ENCODE results near the gene RASA3. TPM values are rescaled to one million over a fixed set of nuclear protein-coding genes. Genes with fewer than 3 reads are reported as not detected.

Gene RASA3
- total RNA-seq, 1 experiment from 2014 or later, result 0.26 TPM

DNA sequence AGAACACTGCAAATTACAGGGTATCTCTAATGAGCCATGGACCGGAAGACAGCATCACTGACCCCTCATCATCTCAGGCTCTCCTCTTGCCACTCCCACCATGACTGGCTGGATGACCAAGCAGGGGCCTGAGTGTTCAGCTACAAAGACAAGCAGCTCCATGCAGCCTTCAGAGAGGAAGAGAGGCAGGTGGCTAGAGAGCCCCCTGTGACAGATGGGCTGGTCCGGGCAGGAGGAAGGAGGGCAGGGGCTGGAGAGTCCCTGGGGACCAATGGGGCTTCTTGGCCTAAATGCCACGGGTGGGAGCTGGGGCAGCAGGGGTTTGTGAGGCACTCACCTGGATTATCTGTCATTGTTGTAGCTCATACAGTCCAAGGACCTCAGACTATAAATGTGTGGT is 12.8 kb upstream of the RASA3 start:
- BruUV-seq (replicated peaks), result no TSS peak

DNA sequence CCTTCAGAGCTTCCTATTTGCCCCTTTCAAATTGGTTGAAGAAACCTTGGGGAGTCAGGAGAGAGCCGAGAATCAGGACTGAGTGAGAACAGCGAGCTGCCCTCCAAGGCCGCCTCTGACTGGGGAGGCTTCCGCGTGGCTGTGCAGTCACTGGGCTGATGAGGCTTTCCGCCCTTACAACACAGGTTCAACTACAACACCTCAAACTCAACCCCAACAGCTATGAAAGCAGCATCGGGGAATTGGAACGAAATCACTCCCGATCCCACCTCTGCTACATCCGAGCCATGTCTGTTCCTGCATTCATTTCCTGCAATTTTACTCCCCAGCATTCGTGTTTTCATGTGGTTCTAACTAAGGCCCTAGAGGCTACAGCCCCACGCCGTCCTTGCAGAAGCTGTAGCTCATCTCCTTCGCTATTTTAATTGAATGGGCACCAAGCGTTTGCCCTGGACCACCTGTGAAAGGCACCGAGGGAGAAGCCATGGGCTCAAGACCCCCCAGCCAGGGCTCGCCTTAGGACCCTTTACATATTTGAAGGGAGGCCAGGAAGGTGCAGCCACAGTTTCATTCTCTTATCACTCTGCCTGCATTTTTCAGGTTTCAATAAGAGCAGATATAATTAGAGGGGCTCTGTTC is 12.3 kb upstream of the RASA3 start:
- no peaks in the 10 kb centered on the region for H3K9me3 Mint-ChIP-seq (ENCODE audit: low read depth, unreplicated experiment)
- H3K27ac Mint-ChIP-seq (ENCODE audit: unreplicated experiment), result no peak overlapping the region
- CTCF ChIA-PET, result no interaction called here
- no peaks in the 10 kb centered on the region for H3K27me3 Mint-ChIP-seq (ENCODE audit: unreplicated experiment)
- no TSS peak for BruUV-seq (replicated peaks)
- TF ChIP-seq, protein P1, sequence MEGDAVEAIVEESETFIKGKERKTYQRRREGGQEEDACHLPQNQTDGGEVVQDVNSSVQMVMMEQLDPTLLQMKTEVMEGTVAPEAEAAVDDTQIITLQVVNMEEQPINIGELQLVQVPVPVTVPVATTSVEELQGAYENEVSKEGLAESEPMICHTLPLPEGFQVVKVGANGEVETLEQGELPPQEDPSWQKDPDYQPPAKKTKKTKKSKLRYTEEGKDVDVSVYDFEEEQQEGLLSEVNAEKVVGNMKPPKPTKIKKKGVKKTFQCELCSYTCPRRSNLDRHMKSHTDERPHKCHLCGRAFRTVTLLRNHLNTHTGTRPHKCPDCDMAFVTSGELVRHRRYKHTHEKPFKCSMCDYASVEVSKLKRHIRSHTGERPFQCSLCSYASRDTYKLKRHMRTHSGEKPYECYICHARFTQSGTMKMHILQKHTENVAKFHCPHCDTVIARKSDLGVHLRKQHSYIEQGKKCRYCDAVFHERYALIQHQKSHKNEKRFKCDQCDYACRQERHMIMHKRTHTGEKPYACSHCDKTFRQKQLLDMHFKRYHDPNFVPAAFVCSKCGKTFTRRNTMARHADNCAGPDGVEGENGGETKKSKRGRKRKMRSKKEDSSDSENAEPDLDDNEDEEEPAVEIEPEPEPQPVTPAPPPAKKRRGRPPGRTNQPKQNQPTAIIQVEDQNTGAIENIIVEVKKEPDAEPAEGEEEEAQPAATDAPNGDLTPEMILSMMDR (IDR thresholded peaks at IDR 0.05; ENCODE audit: unreplicated experiment), result no peak
- H3K36me3 Mint-ChIP-seq (ENCODE audit: insufficient read depth, unreplicated experiment), result no peaks in the 10 kb centered on the region
- no peaks in the 10 kb centered on the region for H3K4me1 Mint-ChIP-seq (ENCODE audit: low read depth, unreplicated experiment)
- DNase-seq, result no peak
- H3K4me3 Mint-ChIP-seq (ENCODE audit: low read depth, unreplicated experiment), result no peak overlapping the region
- intact Hi-C loops (cut with micrococcal nuclease; ENCODE audit: unreplicated experiment), result no loop called here

More for the DNA sequence above, 12.8 kb upstream of the RASA3 start:
- Mint-ChIP-seq H3K27me3 (ENCODE audit: unreplicated experiment) (no peaks in the 10 kb centered on the region), H3K36me3 (ENCODE audit: insufficient read depth, unreplicated experiment) (no peaks in the 10 kb centered on the region), H3K4me3 (ENCODE audit: low read depth, unreplicated experiment) (no peak overlapping the region), H3K9me3 (ENCODE audit: low read depth, unreplicated experiment) (no peaks in the 10 kb centered on the region), H3K27ac (ENCODE audit: unreplicated experiment) (no peak overlapping the region), H3K4me1 (ENCODE audit: low read depth, unreplicated experiment) (no peaks in the 10 kb centered on the region)
- DNase-seq, result no peak
- CTCF ChIA-PET, result no interaction called here
- TF ChIP-seq, protein P1 (IDR thresholded peaks at IDR 0.05; ENCODE audit: unreplicated experiment), result no peak
- intact Hi-C loops (cut with micrococcal nuclease; ENCODE audit: unreplicated experiment), result no loop called here

DNA sequence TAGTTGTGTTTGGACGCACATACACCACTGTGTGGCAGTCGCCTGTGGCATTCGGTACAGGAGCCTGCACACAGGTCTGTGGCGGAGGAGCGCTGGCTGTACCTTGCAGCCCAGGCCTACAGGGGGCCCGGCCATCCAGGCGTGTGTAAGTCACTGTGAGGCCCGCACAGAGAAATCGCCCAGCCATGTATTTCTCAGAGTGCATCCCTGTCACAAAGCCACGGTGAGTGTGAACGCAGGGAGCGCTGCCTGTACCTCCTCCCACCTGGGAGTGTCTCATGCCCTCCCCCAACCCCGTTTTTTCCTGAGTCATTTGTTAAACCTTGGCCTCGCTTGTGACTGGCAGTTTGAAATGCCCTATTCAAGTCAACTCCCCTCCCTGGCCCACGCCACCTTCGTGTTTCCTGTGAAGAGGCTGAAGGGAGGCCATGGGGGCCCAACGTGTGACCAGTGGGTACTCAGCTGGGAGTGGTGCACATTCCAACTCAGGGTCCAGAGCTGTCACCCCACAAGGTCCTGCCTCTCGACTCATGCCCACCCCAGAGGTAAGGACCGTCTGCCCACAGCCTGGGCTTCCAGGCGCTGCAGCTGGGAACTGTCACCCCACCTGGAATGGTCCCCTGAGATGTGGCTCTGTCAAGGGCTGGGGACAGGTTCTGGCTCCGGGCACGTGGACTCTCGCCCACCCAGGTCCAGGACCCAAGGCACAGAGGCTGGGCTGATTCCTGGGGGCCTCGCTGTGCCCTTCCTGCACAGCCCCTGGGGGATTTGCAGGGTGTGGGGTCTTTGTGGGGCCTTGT is 11.6 kb upstream of the RASA3 start:
- H3K4me1 Mint-ChIP-seq (ENCODE audit: low read depth, unreplicated experiment), result no peaks in the 10 kb centered on the region
- CTCF ChIA-PET, result no interaction called here
- intact Hi-C loops (cut with micrococcal nuclease; ENCODE audit: unreplicated experiment), result no loop called here
- no peaks in the 10 kb centered on the region for H3K9me3 Mint-ChIP-seq (ENCODE audit: low read depth, unreplicated experiment)
- H3K27ac Mint-ChIP-seq (ENCODE audit: unreplicated experiment), result no peak overlapping the region
- DNase-seq, result no peak
- H3K27me3 Mint-ChIP-seq (ENCODE audit: unreplicated experiment), result no peaks in the 10 kb centered on the region
- H3K4me3 Mint-ChIP-seq (ENCODE audit: low read depth, unreplicated experiment), result no peak overlapping the region
- H3K36me3 Mint-ChIP-seq (ENCODE audit: insufficient read depth, unreplicated experiment), result no peaks in the 10 kb centered on the region
- no TSS peak for BruUV-seq (replicated peaks)
- TF ChIP-seq, protein P1 (IDR thresholded peaks at IDR 0.05; ENCODE audit: unreplicated experiment), result no peak

DNA sequence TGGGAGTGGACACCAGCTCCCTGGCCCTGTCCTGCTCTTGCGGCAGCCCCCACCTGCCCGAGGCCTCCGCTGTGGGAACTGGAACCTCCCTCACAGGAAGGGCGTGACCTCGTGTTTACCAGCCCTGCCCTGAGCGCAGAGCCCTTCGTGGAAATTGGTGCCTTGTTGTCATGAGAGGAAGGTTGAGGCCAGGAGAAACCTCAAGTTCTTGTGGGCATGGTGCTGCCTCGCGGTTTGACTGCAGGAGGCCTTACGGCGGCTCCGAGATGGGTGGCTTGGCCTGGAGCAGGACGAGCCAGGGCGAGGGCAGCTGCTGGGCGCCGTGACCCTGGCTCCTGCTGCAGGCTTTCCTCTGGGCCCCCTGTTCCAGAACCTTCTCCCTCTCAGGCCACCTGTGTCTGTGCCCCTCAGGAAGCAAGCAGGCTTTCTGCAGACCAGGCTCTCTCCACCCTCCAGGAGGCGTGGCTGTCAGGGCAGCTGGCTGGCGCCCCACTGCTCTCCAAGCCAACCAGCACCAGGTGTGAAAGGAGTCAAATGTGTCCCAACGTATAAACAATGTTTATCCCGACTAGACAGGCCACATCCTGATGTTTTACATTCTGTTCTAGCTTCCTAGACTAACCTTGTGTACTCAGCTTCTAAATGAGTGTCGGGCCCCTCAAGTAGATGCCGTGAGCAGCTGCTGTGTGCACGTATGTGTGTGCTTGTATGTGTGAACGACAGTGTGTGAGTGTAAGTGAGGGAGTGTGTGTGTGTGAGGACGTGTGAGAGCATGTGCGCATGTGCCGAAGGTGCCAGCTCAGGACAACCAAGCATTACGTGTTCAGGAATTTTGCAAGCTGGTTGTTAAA is 10.4 kb upstream of the RASA3 start:
- DNase-seq, result no peak
- intact Hi-C loops (cut with micrococcal nuclease; ENCODE audit: unreplicated experiment), result no loop called here

More for the DNA sequence above, 10.4 kb upstream of the RASA3 start:
- TF ChIP-seq, protein P1 (IDR thresholded peaks at IDR 0.05; ENCODE audit: unreplicated experiment), result no peak
- Mint-ChIP-seq H3K9me3 (ENCODE audit: low read depth, unreplicated experiment) (no peaks in the 10 kb centered on the region), H3K27me3 (ENCODE audit: unreplicated experiment) (no peaks in the 10 kb centered on the region), H3K27ac (ENCODE audit: unreplicated experiment) (no peak overlapping the region), H3K4me1 (ENCODE audit: low read depth, unreplicated experiment) (no peaks in the 10 kb centered on the region), H3K4me3 (ENCODE audit: low read depth, unreplicated experiment) (no peak overlapping the region), H3K36me3 (ENCODE audit: insufficient read depth, unreplicated experiment) (no peaks in the 10 kb centered on the region)
- CTCF ChIA-PET, result no interaction called here
- BruUV-seq (replicated peaks), result no TSS peak
